Glutamatergic neuron (in vitro differentiated cells): ENCODE data around the gene HYAL1. TPM values are rescaled to one million over a fixed set of nuclear protein-coding genes. Genes with fewer than 3 reads are reported as not detected.
"Not testable (repeated sequence)": the region's sequence is repeated elsewhere in the genome, so short reads cannot be mapped to it uniquely, and the experiment has no call there.

Experiments
- DNase-seq: peaks from one replicate; pipeline ENCODE4 v3.0.0; 2022
- H3K27ac Mint-ChIP-seq: one replicate; pipeline ENCODE4 v1.8.0; 2020; ENCODE audit warnings: mild to moderate bottlenecking, mixed read lengths, inconsistent platforms; ENCODE audit not compliant: unreplicated experiment
- H3K27me3 Mint-ChIP-seq: one replicate; pipeline ENCODE4 v1.8.0; 2020; ENCODE audit warnings: mild to moderate bottlenecking, moderate library complexity, mixed read lengths, inconsistent platforms; ENCODE audit not compliant: unreplicated experiment
- H3K36me3 Mint-ChIP-seq: one replicate; pipeline ENCODE4 v1.8.0; 2020; ENCODE audit warnings: mild to moderate bottlenecking, mixed read lengths, inconsistent platforms; ENCODE audit not compliant: unreplicated experiment
- H3K4me1 Mint-ChIP-seq: one replicate; pipeline ENCODE4 v1.8.0; 2020; ENCODE audit warnings: mild to moderate bottlenecking, low read depth, mixed read lengths, inconsistent platforms; ENCODE audit not compliant: unreplicated experiment
- H3K4me3 Mint-ChIP-seq: one replicate; pipeline ENCODE4 v1.8.0; 2020; ENCODE audit warnings: mild to moderate bottlenecking, mixed read lengths, inconsistent platforms; ENCODE audit not compliant: unreplicated experiment
- H3K9me3 Mint-ChIP-seq: one replicate; pipeline ENCODE4 v1.8.0; 2020; ENCODE audit warnings: mild to moderate bottlenecking, moderate library complexity, mixed read lengths, inconsistent platforms; ENCODE audit not compliant: unreplicated experiment
- CTCF ChIP-seq: fragments of 200-600 bp; sonication (generic); IDR thresholded peaks from one replicate; pipeline ENCODE4 v1.5.0; 2021; ENCODE audit not compliant: partially characterized antibody, unreplicated experiment
- total RNA-seq: library from RNA; stranded (reverse); fragmentation: NEBNext Ultra II Directional; extraction: Animal tissue kit (Norgen Biotek cat#: 25700); gene quantifications from one replicate; pipeline ENCODE4 v1.2.1, GENCODE V29; 2021; ENCODE audit not compliant: unreplicated experiment

The HYAL1 gene
- total RNA-seq, 1 donor from 2014 or later: 0.96 TPM

GRCh38 chr3:50317300-50317699, 13.9 kb upstream of the HYAL1 start:
- TF ChIP-seq CTCF: no peak
- H3K27me3 Mint-ChIP-seq: peaks cover 16% of the 10 kb centered on the region
- H3K9me3 Mint-ChIP-seq: peaks cover 3% of the 10 kb centered on the region
- H3K36me3 Mint-ChIP-seq: peaks cover 6% of the 10 kb centered on the region
- H3K4me3 Mint-ChIP-seq: peak overlapping the region; percentile 9
- no peak overlapping the region for H3K27ac Mint-ChIP-seq
- H3K4me1 Mint-ChIP-seq: peaks cover 12% of the 10 kb centered on the region
- no peak for DNase-seq

GRCh38 chr3:50316657-50317242, 13.4 kb upstream of the HYAL1 start:
- no peak for DNase-seq
- Mint-ChIP-seq H3K27me3 (peaks cover 16% of the 10 kb centered on the region), H3K4me3 (no peak overlapping the region), H3K9me3 (peaks cover 3% of the 10 kb centered on the region), H3K27ac (no peak overlapping the region), H3K36me3 (peaks cover 6% of the 10 kb centered on the region), H3K4me1 (peaks cover 12% of the 10 kb centered on the region)
- no peak for TF ChIP-seq CTCF

GRCh38 chr3:50314816-50315215, 11.4 kb upstream of the HYAL1 start:
- Mint-ChIP-seq H3K4me1 (peaks cover 5% of the 10 kb centered on the region), H3K27ac (no peak overlapping the region), H3K4me3 (no peak overlapping the region), H3K36me3 (peaks cover 8% of the 10 kb centered on the region), H3K9me3 (peaks cover 3% of the 10 kb centered on the region), H3K27me3 (peaks cover 9% of the 10 kb centered on the region)
- DNase-seq: no peak
- TF ChIP-seq CTCF: no peak

GRCh38 chr3:50314342-50314741, 11.0 kb upstream of the HYAL1 start:
- no peak overlapping the region for H3K27ac Mint-ChIP-seq
- no peak for TF ChIP-seq CTCF
- peaks cover 9% of the 10 kb centered on the region for H3K27me3 Mint-ChIP-seq
- peaks cover 5% of the 10 kb centered on the region for H3K4me1 Mint-ChIP-seq
- peaks cover 12% of the 10 kb centered on the region for H3K36me3 Mint-ChIP-seq
- no peak for DNase-seq
- peaks cover 3% of the 10 kb centered on the region for H3K9me3 Mint-ChIP-seq
- H3K4me3 Mint-ChIP-seq: no peak overlapping the region

GRCh38 chr3:50312041-50312440, 8.7 kb upstream of the HYAL1 start:
- not testable (repeated sequence) for H3K27me3 Mint-ChIP-seq, H3K4me3 Mint-ChIP-seq
- H3K36me3 Mint-ChIP-seq: peaks cover 12% of the 10 kb centered on the region

More at GRCh38 chr3:50312041-50312440, 8.7 kb upstream of the HYAL1 start:
- H3K27ac Mint-ChIP-seq, DNase-seq, H3K9me3 Mint-ChIP-seq, H3K4me1 Mint-ChIP-seq: not testable (repeated sequence)
